KBM-7 (cell line): ENCODE measurements around the gene PMCH.
"Not testable (repeated sequence)": the region's sequence is repeated elsewhere in the genome, so short reads cannot be mapped to it uniquely, and the experiment has no call there.

Experiments
- DNase-seq: peaks from one replicate; pipeline ENCODE4 v3.0.0-alpha.2; 2015
- in situ Hi-C: fragments of 300-500 bp; cut with MboI; formaldehyde crosslinking; loops from 2 replicates; pipeline ENCODE4 v1.14.3; 2020; ENCODE audit warnings: low sequenced_read_pairs, low pct_unique_long_range_greater_than_20kb, mixed read lengths

The PMCH gene, protein sequence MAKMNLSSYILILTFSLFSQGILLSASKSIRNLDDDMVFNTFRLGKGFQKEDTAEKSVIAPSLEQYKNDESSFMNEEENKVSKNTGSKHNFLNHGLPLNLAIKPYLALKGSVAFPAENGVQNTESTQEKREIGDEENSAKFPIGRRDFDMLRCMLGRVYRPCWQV

DNA sequence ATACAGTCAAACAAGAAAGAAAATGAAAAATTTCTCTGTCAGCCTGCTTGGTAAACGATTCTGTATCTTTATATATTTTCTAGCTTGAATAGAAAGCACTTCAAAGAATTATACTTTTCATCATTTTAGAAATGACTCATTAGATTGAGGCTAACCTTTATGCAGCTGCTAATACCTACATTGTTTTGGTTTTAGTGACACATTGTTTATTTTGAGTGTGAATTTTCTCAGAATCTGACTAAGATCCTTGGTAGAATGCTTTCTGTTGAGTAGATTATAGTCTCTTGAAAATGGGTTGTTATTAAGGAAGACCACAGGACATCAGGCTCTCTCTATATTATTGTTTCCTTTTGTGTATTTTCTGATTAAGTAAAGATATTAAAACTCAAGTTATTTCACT is at the start of gene PMCH:
Gene PMCH, minus strand, starts transcription at position 45 of the 400 bp plus-strand sequence. CDS start 63 bp downstream, outside the sequence.
- DNase-seq, result no peak
- in situ Hi-C loops, result no loop called here

GRCh38 chr12:102240859-102241258 is 43.2 kb upstream of the PMCH start:
- in situ Hi-C loops, DNase-seq: not testable (repeated sequence)

- in situ Hi-C loops, result no loop called here
- no peak for DNase-seq
Observed at GRCh38 chr12:102234599-102234998, 37.0 kb upstream of the PMCH start.

- DNase-seq, result no peak
- in situ Hi-C loops, result no loop called here
Observed at GRCh38 chr12:102232446-102232845, 34.8 kb upstream of the PMCH start.

DNA sequence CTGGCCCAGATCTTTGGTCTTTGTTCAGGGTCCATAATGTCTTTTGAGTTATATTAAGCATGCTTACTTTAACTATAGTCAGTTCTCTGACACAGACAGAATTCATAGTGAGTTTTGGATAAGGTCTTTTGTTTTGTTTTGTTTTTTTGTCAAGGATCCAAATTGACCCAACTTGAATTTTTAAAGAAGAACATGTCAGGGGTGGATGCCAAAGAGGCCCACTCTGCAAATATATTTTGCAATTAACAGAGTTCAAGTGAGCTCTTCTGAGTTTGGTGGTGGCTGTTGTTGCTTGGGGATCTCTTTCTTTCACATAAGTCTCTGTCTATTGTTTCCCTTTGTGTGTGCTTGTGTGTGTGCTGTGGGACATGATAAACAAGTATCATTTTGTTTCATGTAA is 34.4 kb upstream of the PMCH start:
- in situ Hi-C loops, result no loop called here
- DNase-seq, result no peak

DNA sequence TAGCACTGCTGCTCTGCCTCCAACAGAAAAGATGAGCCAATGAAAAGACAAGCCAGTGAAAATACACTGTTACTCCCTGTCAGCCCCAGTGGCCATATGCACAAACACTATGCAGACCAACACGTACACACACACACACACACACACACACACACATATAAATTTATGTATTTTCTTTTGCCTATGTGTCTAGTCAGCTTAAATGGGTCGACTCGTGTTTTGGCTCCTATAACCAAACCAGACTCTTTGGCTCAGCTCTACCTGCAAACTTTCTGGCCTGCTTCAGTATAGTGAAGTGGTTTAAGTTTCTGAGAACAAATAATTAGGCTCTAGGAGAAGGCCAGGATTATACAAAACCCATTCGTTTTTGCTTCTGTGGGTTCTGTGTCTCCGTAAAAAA is 30.3 kb upstream of the PMCH start:
- in situ Hi-C loops, result no loop called here
- no peak for DNase-seq

GRCh38 chr12:102220736-102221135 is 23.1 kb upstream of the PMCH start:
- DNase-seq, result no peak
- in situ Hi-C loops, result no loop called here

- in situ Hi-C loops, result no loop called here
- DNase-seq, result no peak
Observed at GRCh38 chr12:102215992-102216691, 18.5 kb upstream of the PMCH start.

GRCh38 chr12:102204025-102204424 is 6.4 kb upstream of the PMCH start:
- DNase-seq, result no peak
- in situ Hi-C loops, result no loop called here

- in situ Hi-C loops, result no loop called here
- DNase-seq, result no peak
Observed at GRCh38 chr12:102202556-102202955, 4.9 kb upstream of the PMCH start.

- in situ Hi-C loops, result no loop called here
- no peak for DNase-seq
Observed at GRCh38 chr12:102201436-102202061, 3.9 kb upstream of the PMCH start.

GRCh38 chr12:102195826-102196225 is 1.8 kb downstream of the PMCH start:
- no peak for DNase-seq
- in situ Hi-C loops, result no loop called here

- in situ Hi-C loops, result no loop called here
- DNase-seq, result peak; percentile 19
Observed at GRCh38 chr12:102182635-102183034, 15.0 kb downstream of the PMCH start.

- in situ Hi-C loops, result no loop called here
- DNase-seq, result no peak
Observed at GRCh38 chr12:102174761-102175160, 22.9 kb downstream of the PMCH start.

DNA sequence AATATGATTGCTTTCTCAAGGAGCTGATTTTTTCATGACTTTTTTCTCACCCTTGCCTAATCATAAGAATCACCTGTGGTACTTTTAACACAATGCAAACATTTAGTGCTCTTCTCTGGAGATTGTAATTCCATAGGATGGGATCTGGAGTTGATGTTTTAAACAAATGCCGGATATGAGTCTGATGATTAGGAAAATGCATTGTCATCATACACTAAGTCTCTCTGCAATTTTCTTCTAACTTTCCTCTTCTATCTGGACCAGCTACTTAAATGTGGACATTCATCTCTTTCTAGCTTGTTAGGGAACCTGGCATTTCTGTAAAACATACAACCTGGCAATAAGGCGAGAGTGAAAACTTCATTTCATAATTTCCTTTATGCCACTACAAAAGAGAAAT is 23.5 kb downstream of the PMCH start:
- DNase-seq, result no peak
- in situ Hi-C loops, result no loop called here

- no peak for DNase-seq
- in situ Hi-C loops, result no loop called here
Observed at GRCh38 chr12:102172436-102172835, 25.2 kb downstream of the PMCH start.

GRCh38 chr12:102171951-102172350 is 25.7 kb downstream of the PMCH start:
- no peak for DNase-seq
- in situ Hi-C loops, result no loop called here

DNA sequence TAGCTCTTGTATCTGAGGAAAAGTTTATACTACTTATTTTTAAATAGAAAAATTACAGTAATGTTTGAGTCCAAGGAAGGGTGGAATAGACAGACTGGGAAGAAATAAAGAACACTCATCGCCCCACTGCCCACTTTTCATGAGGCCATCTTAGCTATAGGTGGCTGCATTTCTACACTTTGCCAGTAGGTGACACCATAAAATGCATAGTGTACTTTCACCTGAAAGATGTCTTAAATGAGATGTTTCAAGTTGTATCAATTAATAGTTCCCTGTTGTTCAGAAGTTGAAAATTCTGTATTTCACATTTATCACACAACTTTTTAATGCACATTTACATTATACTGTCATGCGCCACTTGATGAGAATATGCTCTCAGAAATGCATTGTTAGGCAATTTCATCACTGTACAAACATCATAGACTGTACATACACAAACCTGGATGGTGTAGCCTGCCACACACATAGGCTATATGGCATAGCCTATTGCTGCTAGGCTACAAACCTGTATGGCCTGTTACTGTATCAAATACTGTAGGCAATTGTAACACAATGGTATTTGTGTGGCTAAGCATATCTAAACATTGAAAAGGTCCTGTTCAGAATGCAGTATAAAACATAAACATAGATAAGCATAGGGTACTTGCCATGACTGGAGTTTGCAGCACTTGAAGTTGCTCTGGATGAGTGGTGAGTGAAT is 27.6 kb downstream of the PMCH start:
- DNase-seq, result peak; percentile 15
- in situ Hi-C loops, result no loop called here

- in situ Hi-C loops, result no loop called here
Observed at GRCh38 chr12:102167821-102168604, 29.6 kb downstream of the PMCH start.

More at GRCh38 chr12:102167821-102168604, 29.6 kb downstream of the PMCH start:
- DNase-seq, result no peak
